ENCODE data around the gene WDR5. TPM values are rescaled to one million over a fixed set of nuclear protein-coding genes. Genes with fewer than 3 reads are reported as not detected.

Gene WDR5
- total RNA-seq, 3 donors from 2014 or later, result 16.0 to 17.7 (median 17.4) TPM

DNA sequence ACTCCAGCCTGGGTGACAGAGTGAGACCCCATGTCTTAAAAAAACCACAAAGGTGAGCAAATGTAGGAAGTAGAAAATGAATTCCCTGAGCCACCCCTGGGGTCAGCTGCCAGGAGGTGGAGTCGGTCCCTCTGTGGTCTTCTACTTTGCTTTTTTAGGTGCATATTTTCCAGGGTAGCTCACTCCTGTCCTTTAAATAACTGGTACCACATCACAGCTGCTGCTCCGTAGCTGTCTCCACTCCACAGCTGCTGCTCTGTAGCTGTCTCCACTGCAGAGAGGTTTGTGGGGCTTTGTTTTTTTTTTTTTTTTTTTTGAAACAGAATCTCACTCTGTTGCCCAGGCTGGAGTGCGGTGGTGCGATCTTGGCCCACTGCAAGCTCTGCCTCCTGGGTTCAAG is 8.9 kb downstream of the WDR5 start:
- Histone ChIP-seq H3K27me3 (no peaks in the 10 kb centered on the region), H3K4me1 (no peaks in the 10 kb centered on the region), H3K27ac (no peak overlapping the region), H3K4me3 (no peak overlapping the region), H3K36me3 (peaks cover 6% of the 10 kb centered on the region), H3K9me3 (no peaks in the 10 kb centered on the region)
- DNase-seq (ENCODE audit: low spot score in 2 of 2), result no peak
- intact Hi-C loops (cut with DNase I; ENCODE audit: low total_unique reads), result loop anchor here (1.0 kb wide), 1 partner anchor 14 kb away; no protein-coding TSS in a partner anchor
- TF ChIP-seq POLR2A (IDR thresholded peaks at IDR 0.05) (no peak), POLR2AphosphoS5 (IDR thresholded peaks at IDR 0.05) (no peak)
- TF ChIP-seq, protein P1, sequence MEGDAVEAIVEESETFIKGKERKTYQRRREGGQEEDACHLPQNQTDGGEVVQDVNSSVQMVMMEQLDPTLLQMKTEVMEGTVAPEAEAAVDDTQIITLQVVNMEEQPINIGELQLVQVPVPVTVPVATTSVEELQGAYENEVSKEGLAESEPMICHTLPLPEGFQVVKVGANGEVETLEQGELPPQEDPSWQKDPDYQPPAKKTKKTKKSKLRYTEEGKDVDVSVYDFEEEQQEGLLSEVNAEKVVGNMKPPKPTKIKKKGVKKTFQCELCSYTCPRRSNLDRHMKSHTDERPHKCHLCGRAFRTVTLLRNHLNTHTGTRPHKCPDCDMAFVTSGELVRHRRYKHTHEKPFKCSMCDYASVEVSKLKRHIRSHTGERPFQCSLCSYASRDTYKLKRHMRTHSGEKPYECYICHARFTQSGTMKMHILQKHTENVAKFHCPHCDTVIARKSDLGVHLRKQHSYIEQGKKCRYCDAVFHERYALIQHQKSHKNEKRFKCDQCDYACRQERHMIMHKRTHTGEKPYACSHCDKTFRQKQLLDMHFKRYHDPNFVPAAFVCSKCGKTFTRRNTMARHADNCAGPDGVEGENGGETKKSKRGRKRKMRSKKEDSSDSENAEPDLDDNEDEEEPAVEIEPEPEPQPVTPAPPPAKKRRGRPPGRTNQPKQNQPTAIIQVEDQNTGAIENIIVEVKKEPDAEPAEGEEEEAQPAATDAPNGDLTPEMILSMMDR (IDR thresholded peaks at IDR 0.05), result no peak

DNA sequence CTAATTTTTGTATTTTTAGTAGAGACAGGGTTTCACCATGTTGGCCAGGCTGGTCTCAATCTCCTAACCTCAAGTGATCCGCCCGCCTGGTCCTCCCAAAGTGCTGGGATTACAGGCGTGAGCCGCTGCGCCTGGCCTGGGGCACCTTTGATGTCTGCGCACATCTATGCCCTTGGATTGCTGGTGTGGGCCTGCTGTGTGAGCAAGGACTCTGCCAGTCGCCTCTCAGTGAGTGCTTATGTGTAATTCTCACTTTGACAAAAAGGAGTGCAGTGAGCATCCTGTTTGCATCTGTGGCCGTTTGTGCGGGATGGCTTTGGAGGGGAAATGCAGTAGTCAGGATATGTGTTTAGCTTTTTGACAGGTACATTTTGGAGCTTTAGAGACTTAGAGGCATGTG is 9.4 kb downstream of the WDR5 start:
- Histone ChIP-seq H3K9me3 (no peaks in the 10 kb centered on the region), H3K27ac (no peak overlapping the region), H3K36me3 (peaks cover 6% of the 10 kb centered on the region), H3K4me3 (no peak overlapping the region), H3K4me1 (no peaks in the 10 kb centered on the region), H3K27me3 (no peaks in the 10 kb centered on the region)
- TF ChIP-seq, protein P1 (IDR thresholded peaks at IDR 0.05), result no peak
- no peak for TF ChIP-seq POLR2AphosphoS5 (IDR thresholded peaks at IDR 0.05)
- DNase-seq (ENCODE audit: low spot score in 2 of 2), result no peak
- intact Hi-C loops (cut with DNase I; ENCODE audit: low total_unique reads), result loop anchor here (1.0 kb wide), 1 partner anchor 15 kb away; no protein-coding TSS in a partner anchor

DNA sequence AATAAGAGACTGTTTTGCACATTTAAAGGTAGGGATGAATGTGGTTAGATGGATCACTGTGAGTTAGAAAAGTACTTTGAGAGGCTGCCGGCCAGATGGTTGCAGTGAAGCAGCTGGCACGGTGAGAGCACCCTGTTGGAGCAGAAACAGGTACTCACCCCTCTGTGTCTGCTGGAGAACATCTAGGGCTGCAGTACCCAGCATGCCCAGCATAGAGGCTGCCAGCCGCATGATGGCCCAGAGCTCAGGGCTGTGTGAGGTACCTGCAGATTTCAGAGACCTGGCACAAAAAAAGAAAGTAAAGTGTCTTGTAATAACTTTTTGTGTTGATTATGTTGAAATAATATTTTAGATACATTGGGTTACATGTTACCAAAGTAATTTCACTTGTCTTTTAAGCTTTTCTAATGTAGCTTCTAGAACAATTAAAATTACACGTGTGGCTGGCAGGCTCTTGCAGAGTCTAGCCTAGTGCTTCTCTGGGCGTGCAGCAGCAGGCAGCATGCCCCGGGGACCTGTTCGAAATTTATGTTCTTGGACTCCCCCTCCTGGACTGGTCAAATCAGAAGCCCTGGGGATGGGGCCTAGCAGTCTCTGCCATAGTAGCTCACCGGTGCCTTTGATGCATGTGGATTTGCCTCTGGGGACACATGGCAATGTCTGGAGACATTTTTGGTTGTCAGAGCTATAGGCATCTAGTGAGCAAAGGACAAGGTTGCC is 11.1 kb downstream of the WDR5 start:
- intact Hi-C loops (cut with DNase I; ENCODE audit: low total_unique reads), result no loop called here

DNA sequence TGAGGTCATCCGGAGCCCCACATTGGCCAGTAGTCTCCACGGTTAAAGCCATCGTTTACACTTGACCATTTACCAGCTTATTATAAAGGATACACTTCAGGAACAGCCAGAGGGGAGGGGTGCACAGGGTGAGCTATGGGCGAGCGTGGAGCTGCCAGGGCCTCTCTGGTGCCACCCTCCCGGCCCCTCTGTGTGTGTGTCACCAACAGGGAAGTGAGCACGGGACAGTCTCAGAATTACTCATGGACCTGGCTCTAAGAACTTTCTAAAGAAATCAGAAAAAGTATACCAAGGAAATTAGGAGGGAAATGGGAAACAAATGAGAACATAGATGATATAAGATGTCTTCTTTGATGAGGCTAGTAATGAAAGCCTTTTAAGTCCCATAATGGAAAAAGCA is 13.5 kb downstream of the WDR5 start:
- H3K27me3 ChIP-seq, result no peaks in the 10 kb centered on the region
- intact Hi-C loops (cut with DNase I; ENCODE audit: low total_unique reads), result no loop called here
- no peaks in the 10 kb centered on the region for H3K9me3 ChIP-seq
- TF ChIP-seq POLR2A (IDR thresholded peaks at IDR 0.05), result no peak
- no peak for TF ChIP-seq POLR2AphosphoS5 (IDR thresholded peaks at IDR 0.05)
- TF ChIP-seq, protein P1 (IDR thresholded peaks at IDR 0.05), result no peak
- H3K36me3 ChIP-seq, result peaks cover 4% of the 10 kb centered on the region
- H3K4me3 ChIP-seq, result no peak overlapping the region
- H3K4me1 ChIP-seq, result no peaks in the 10 kb centered on the region
- H3K27ac ChIP-seq, result no peak overlapping the region
- DNase-seq (ENCODE audit: low spot score in 2 of 2), result no peak

More for the DNA sequence above, 11.1 kb downstream of the WDR5 start:
- no peak for DNase-seq (ENCODE audit: low spot score in 2 of 2)
- Histone ChIP-seq H3K4me3 (no peak overlapping the region), H3K9me3 (no peaks in the 10 kb centered on the region), H3K4me1 (no peaks in the 10 kb centered on the region), H3K27me3 (no peaks in the 10 kb centered on the region), H3K36me3 (peaks cover 6% of the 10 kb centered on the region), H3K27ac (no peak overlapping the region)
- TF ChIP-seq POLR2A (IDR thresholded peaks at IDR 0.05), result no peak
- TF ChIP-seq, protein P1 (IDR thresholded peaks at IDR 0.05), result no peak
- TF ChIP-seq POLR2AphosphoS5 (IDR thresholded peaks at IDR 0.05), result no peak

DNA sequence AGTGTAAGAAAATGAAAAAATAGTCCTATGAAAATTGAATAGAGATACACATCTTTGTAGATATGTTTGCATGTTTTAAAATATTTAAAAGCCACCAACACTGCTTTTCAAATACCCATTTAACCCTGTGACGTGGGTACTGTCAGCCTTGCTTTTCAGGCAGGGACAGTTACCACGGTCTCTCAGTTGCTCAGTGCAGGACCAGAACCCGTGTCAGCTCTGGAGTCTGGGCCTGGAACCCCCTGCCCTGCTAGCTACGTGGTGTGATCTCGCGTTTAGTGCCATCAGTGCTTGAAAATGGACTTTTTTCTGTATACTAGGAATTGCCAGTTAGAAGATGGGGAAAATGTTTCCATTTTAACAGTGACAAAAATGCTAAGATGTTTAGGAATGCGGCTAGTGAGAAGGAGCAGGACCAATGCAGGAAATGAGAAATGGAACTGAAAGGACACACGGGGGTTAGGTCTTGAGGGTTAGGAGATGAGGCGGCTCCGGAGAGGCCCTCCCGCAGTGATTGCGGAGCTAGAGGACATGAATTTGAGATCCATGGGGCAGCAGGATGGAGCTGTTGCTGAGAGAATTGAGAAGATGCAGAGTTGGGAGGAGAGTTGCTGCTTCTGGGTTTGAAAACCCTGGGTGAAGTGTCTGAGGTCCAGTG is 14.8 kb downstream of the WDR5 start:
- Histone ChIP-seq H3K27me3 (no peaks in the 10 kb centered on the region), H3K27ac (peak overlapping the region in 1 of 2 donors; percentile 19), H3K4me3 (no peak overlapping the region), H3K36me3 (peaks cover 5% of the 10 kb centered on the region), H3K9me3 (no peaks in the 10 kb centered on the region), H3K4me1 (no peaks in the 10 kb centered on the region)
- intact Hi-C loops (cut with DNase I; ENCODE audit: low total_unique reads), result no loop called here
- DNase-seq (ENCODE audit: low spot score in 2 of 2), result no peak
- TF ChIP-seq POLR2AphosphoS5 (IDR thresholded peaks at IDR 0.05), result no peak
- TF ChIP-seq, protein P1 (IDR thresholded peaks at IDR 0.05), result no peak
- no peak for TF ChIP-seq POLR2A (IDR thresholded peaks at IDR 0.05)

Measured in breast epithelium (tissue), 4 donors.